SK-N-SH treated with all-trans-retinoic acid at 6 μM for 48 hours (cell line): ENCODE data around the gene JAK1.

Experiments
- ATAC-seq: fragments of 200-7000 bp; cut with Tn5 transposase; 3 replicates; pipeline ENCODE4 v1.9.1; 2020; ENCODE audit warnings: mild to moderate bottlenecking, moderate library complexity
- ARNTL ChIP-seq: fragments of 450-650 bp; formaldehyde crosslinking; IDR thresholded peaks from 2 replicates; pipeline ENCODE4 v1.5.0; 2020; ENCODE audit warnings: low read depth, mild to moderate bottlenecking, moderate library complexity, borderline replicate concordance
- BACH2 ChIP-seq: fragments of 250-450 bp; sonication (Bioruptor Pico); IDR thresholded peaks from 2 replicates; pipeline ENCODE4 v1.9.0; 2021; ENCODE audit warnings: mild to moderate bottlenecking, borderline replicate concordance
- CREB5 ChIP-seq: fragments of 250-450 bp; sonication (Bioruptor Pico); IDR thresholded peaks from 2 replicates; pipeline ENCODE4 v1.5.1; 2020; ENCODE audit warnings: low read depth, mild to moderate bottlenecking, moderate library complexity
- CSDC2 ChIP-seq: fragments of 250-450 bp; sonication (Bioruptor Pico); IDR thresholded peaks from 2 replicates; pipeline ENCODE4 v1.5.0; 2020; ENCODE audit warnings: mild to moderate bottlenecking, moderate library complexity
- CSRNP3 ChIP-seq: fragments of 250-450 bp; sonication (Bioruptor Pico); IDR thresholded peaks from 2 replicates; pipeline ENCODE4 v1.5.1; 2021; ENCODE audit warnings: mild to moderate bottlenecking, moderate library complexity
- ESRRG ChIP-seq: fragments of 250-450 bp; sonication (Bioruptor Pico); IDR thresholded peaks from 2 replicates; pipeline ENCODE4 v1.6.1; 2021; ENCODE audit warnings: mild to moderate bottlenecking
- GLIS3 ChIP-seq: fragments of 250-450 bp; sonication (Bioruptor Pico); IDR thresholded peaks from 2 replicates; pipeline ENCODE4 v1.5.0; 2020; ENCODE audit warnings: mild to moderate bottlenecking, moderate library complexity
- ISL1 ChIP-seq: fragments of 250-450 bp; sonication (Bioruptor Pico); IDR thresholded peaks from 2 replicates; pipeline ENCODE4 v2.1.2; 2022; ENCODE audit warnings: mild to moderate bottlenecking, moderate library complexity
- OSR1 ChIP-seq: fragments of 250-450 bp; sonication (Bioruptor Pico); IDR thresholded peaks from 2 replicates; pipeline ENCODE4 v1.8.0; 2022; ENCODE audit warnings: moderate library complexity, mild to moderate bottlenecking, inconsistent platforms
- PATZ1 ChIP-seq: fragments of 250-450 bp; sonication (Bioruptor Pico); IDR thresholded peaks from 2 replicates; pipeline ENCODE4 v1.8.0; 2020; ENCODE audit warnings: mild to moderate bottlenecking, moderate library complexity, borderline replicate concordance
- POU6F1 ChIP-seq: fragments of 250-450 bp; sonication (Bioruptor Pico); IDR thresholded peaks from 2 replicates; pipeline ENCODE4 v1.8.0; 2021; ENCODE audit warnings: low read depth, mild to moderate bottlenecking, moderate library complexity, borderline replicate concordance
- PPARA ChIP-seq: fragments of 250-450 bp; sonication (Bioruptor Pico); IDR thresholded peaks from 2 replicates; pipeline ENCODE4 v1.5.0; 2020; ENCODE audit warnings: mild to moderate bottlenecking, borderline replicate concordance
- RARB ChIP-seq: fragments of 250-450 bp; sonication (Bioruptor Pico); IDR thresholded peaks from 2 replicates; pipeline ENCODE4 v1.8.0; 2021; ENCODE audit warnings: mild to moderate bottlenecking, moderate library complexity
- SNAI2 ChIP-seq: fragments of 250-450 bp; sonication (Bioruptor Pico); IDR thresholded peaks from 2 replicates; pipeline ENCODE4 v1.5.0; 2020; ENCODE audit warnings: mild to moderate bottlenecking, moderate library complexity
- TCF4 ChIP-seq: fragments of 250-450 bp; sonication (Bioruptor Pico); IDR thresholded peaks from 2 replicates; pipeline ENCODE4 v1.8.0; 2021; ENCODE audit warnings: mild to moderate bottlenecking, moderate library complexity, borderline replicate concordance
- TOX ChIP-seq: fragments of 250-450 bp; sonication (Bioruptor Pico); IDR thresholded peaks from 2 replicates; pipeline ENCODE4 v1.8.0; 2021; ENCODE audit warnings: mild to moderate bottlenecking, moderate library complexity, borderline replicate concordance
- TSHZ2 ChIP-seq: fragments of 250-450 bp; sonication (Bioruptor Pico); IDR thresholded peaks from 2 replicates; pipeline ENCODE4 v1.5.0; 2020; ENCODE audit warnings: mild to moderate bottlenecking, moderate library complexity
- ZC3H10 ChIP-seq: fragments of 250-450 bp; sonication (Bioruptor Pico); IDR thresholded peaks from 2 replicates; pipeline ENCODE4 v1.5.1; 2021; ENCODE audit warnings: mild to moderate bottlenecking, moderate library complexity
- ZFP30 ChIP-seq: fragments of 450-650 bp; formaldehyde crosslinking; IDR thresholded peaks from 2 replicates; pipeline ENCODE4 v1.5.0; 2022; ENCODE audit warnings: mild to moderate bottlenecking, moderate library complexity
- ZNF565 ChIP-seq: fragments of 450-650 bp; formaldehyde crosslinking; conservative IDR thresholded peaks from 2 replicates; pipeline ENCODE4 v1.5.0; 2020; ENCODE audit warnings: low read depth, mild to moderate bottlenecking, moderate library complexity
- ZNF70 ChIP-seq: fragments of 450-650 bp; formaldehyde crosslinking; IDR thresholded peaks from 2 replicates; pipeline ENCODE4 v1.5.0; 2020; ENCODE audit warnings: mild to moderate bottlenecking, moderate library complexity
- ZNF8 ChIP-seq: fragments of 450-650 bp; formaldehyde crosslinking; IDR thresholded peaks from 2 replicates; pipeline ENCODE4 v1.5.0; 2020; ENCODE audit warnings: mild to moderate bottlenecking, moderate library complexity

JAK1 gene

GRCh38 chr1:64887689-64888217, 78.6 kb downstream of the JAK1 start:
- ATAC-seq = no peak
- TF ChIP-seq ZNF8 (CRISPR knock-in tag) (no peak), GLIS3 (CRISPR knock-in tag) (no peak), ZFP30 (no peak), CSRNP3 (no peak), BACH2 (CRISPR knock-in tag) (no peak), ISL1 (CRISPR knock-in tag) (no peak), PATZ1 (no peak), RARB (no peak), PPARA (CRISPR knock-in tag) (no peak), CREB5 (CRISPR knock-in tag) (no peak), ZC3H10 (no peak)

- TF ChIP-seq ISL1 (CRISPR knock-in tag) = no peak
Observed at GRCh38 chr1:64886877-64887276, 79.5 kb downstream of the JAK1 start.

GRCh38 chr1:64885648-64886047, 80.7 kb downstream of the JAK1 start:
- TF ChIP-seq SNAI2 (CRISPR knock-in tag) (no peak), ISL1 (CRISPR knock-in tag) (no peak), ARNTL (no peak), ZNF8 (CRISPR knock-in tag) (no peak), ZFP30 (no peak), ESRRG (no peak), PPARA (CRISPR knock-in tag) (no peak), CSDC2 (CRISPR knock-in tag) (no peak), OSR1 (CRISPR knock-in tag) (no peak), BACH2 (CRISPR knock-in tag) (no peak), TCF4 (CRISPR knock-in tag) (no peak)
- ATAC-seq = no peak

More at GRCh38 chr1:64886877-64887276, 79.5 kb downstream of the JAK1 start:
- no peak for ATAC-seq

GRCh38 chr1:64884261-64885040, 81.9 kb downstream of the JAK1 start:
- ATAC-seq = no peak
- TF ChIP-seq ZNF8 (CRISPR knock-in tag) (no peak), TCF4 (CRISPR knock-in tag) (no peak), ZNF70 (CRISPR knock-in tag) (no peak), ZNF565 (no peak), CSDC2 (CRISPR knock-in tag) (no peak), GLIS3 (CRISPR knock-in tag) (no peak), TSHZ2 (CRISPR knock-in tag) (no peak), ZC3H10 (no peak), SNAI2 (CRISPR knock-in tag) (no peak), CSRNP3 (no peak), TOX (CRISPR knock-in tag) (no peak), POU6F1 (CRISPR knock-in tag) (no peak)
- TF ChIP-seq, all 23 proteins: peak for 0
